PC-9 (cell line): ENCODE measurements around the gene SH3PXD2A. TPM values are rescaled to one million over a fixed set of nuclear protein-coding genes. Genes with fewer than 3 reads are reported as not detected.

ENCODE experiments used
- BruUV-seq: library from RNA; stranded (reverse); fragments of 400-500 nt; replicated peaks from 2 replicates; lab custom pipeline; 2021; lab: Mats Ljungman, UMichigan
- CTCF ChIA-PET: fragments of 300-600 bp; sonication (Branson Sonifier 250); formaldehyde crosslinking; loops from one replicate; lab custom pipeline; 2022; ENCODE audit warnings: antibody characterized with exemption; lab: Charles Lee
- POLR2A ChIA-PET: fragments of 300-600 bp; sonication (Branson Sonifier 250); formaldehyde crosslinking; loops from one replicate; lab custom pipeline; 2022; ENCODE audit warnings: antibody characterized with exemption; ENCODE audit not compliant: unreplicated experiment; lab: Charles Lee
- DNase-seq, 2 experiments: peaks; one replicate each; pipeline versions ENCODE4 v3.0.0 to v3.0.0-alpha.2; 2015 to 2022; ENCODE audit warnings: mixed read lengths in 1 of 2
- H2AFZ ChIP-seq: fragments of 200-600 bp; sonication (generic); 2 replicates; pipeline ENCODE4 v1.8.1; 2017; ENCODE audit warnings: antibody characterized with exemption
- H3F3A ChIP-seq: fragments of 200-600 bp; sonication (generic); 2 replicates; pipeline ENCODE4 v1.8.1; 2017; ENCODE audit warnings: antibody characterized with exemption, mild to moderate bottlenecking, low read depth; ENCODE audit not compliant: insufficient read depth
- H3K27ac ChIP-seq: fragments of 200-600 bp; sonication (generic); 2 replicates; pipeline ENCODE4 v1.6.1; 2016; ENCODE audit warnings: mixed run types
- H3K27me3 ChIP-seq: fragments of 200-600 bp; sonication (generic); 2 replicates; pipeline ENCODE4 v1.6.1; 2016; ENCODE audit warnings: low read depth, mixed run types; ENCODE audit not compliant: insufficient read depth
- H3K36me3 ChIP-seq: fragments of 200-600 bp; sonication (generic); 2 replicates; pipeline ENCODE4 v1.6.1; 2016; ENCODE audit warnings: low read depth, mixed run types
- H3K4me1 ChIP-seq: fragments of 200-600 bp; sonication (generic); replicated peaks from 2 replicates; pipeline ENCODE4 v1.6.1; 2016; ENCODE audit warnings: mixed run types; ENCODE audit not compliant: insufficient read depth
- H3K4me2 ChIP-seq: fragments of 200-600 bp; sonication (generic); 2 replicates; pipeline ENCODE4 v1.6.1; 2017; ENCODE audit warnings: mixed run types
- H3K4me3 ChIP-seq: fragments of 200-600 bp; sonication (generic); 2 replicates; pipeline ENCODE4 v1.6.1; 2016; ENCODE audit warnings: mixed run types
- H3K79me2 ChIP-seq: fragments of 200-600 bp; sonication (generic); 2 replicates; pipeline ENCODE4 v1.6.1; 2017; ENCODE audit warnings: low read depth, mixed run types
- H3K9me2 ChIP-seq: fragments of 200-600 bp; sonication (generic); 2 replicates; pipeline ENCODE4 v1.8.1; 2017; ENCODE audit warnings: mild to moderate bottlenecking; ENCODE audit not compliant: insufficient read depth
- H3K9me3 ChIP-seq: fragments of 200-600 bp; sonication (generic); 2 replicates; pipeline ENCODE4 v1.8.1; 2016; ENCODE audit warnings: low read depth; ENCODE audit not compliant: insufficient read depth
- H4K20me1 ChIP-seq: fragments of 200-600 bp; sonication (generic); 2 replicates; pipeline ENCODE4 v1.8.1; 2017; ENCODE audit not compliant: insufficient read depth
- EZH2 ChIP-seq: fragments of 200-600 bp; sonication (generic); IDR thresholded peaks from 2 replicates; pipeline ENCODE4 v1.8.0; 2017; ENCODE audit warnings: antibody characterized with exemption, low read depth
- intact Hi-C: fragments of 100-400 bp; cut with micrococcal nuclease; formaldehyde crosslinking; loops from one replicate; pipeline ENCODE4 v1.10.0; 2022; ENCODE audit not compliant: unreplicated experiment
- total RNA-seq: library from RNA; stranded (reverse); gene quantifications from 2 replicates; pipeline ENCODE4 v1.2.3, GENCODE V29; 2021
- TF ChIP-seq, protein P1 (sequence below): fragments of 200-600 bp; sonication (generic); conservative IDR thresholded peaks from 2 replicates; pipeline ENCODE4 v1.6.1; 2017; ENCODE audit warnings: mixed run types, antibody characterized with exemption, mild to moderate bottlenecking, moderate library complexity

SH3PXD2A gene
- total RNA-seq, 1 experiment from 2014 or later = 12.5 TPM

DNA sequence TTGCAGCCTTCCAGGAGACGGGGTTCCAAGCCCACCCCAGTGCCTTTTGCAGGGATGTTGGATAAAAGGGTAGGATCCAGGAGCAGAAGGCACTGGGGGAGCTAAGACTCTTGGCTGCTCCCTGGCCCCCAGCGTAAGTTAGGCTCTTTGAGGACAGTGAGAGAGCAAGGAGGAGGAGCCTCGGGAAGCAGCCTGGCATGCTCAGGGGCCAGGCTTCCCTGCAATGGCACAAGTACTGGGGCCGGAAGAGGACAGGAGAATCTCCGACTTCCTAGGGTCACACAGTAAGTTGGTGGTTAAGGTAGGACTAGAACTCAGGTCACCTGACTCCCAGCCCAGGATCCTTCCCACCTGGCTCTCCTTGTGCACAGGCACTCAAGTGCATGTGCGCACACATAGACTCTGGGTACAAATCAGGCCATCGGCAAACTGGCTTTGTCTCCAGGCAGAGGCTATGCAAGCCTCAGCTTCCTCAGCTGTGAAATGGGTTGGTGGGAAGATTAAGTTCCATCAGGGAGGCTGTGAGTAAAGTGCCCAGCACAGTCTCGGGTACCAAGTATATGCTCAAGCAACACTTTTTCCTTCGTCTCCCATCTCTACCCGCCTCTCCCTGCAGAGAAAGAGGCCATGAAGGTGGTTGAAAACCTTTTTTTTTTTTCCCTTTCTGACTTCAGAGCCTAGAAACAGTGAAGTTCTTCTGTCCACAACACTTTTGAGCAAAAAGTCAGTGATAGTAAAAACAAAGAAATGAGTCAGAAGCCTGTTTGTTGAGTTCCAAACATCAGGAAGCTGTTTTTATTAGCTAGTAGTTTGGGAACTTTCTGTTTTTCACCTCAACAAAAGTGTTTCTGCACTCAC lies 282.8 kb downstream of the SH3PXD2A start:
- Histone ChIP-seq H3K9me3 (no peaks in the 10 kb centered on the region), H3K36me3 (no peaks in the 10 kb centered on the region), H3K27me3 (no peaks in the 10 kb centered on the region), H2AFZ (no peak overlapping the region), H3K9me2 (no peaks in the 10 kb centered on the region), H3K4me1 (peaks cover 7% of the 10 kb centered on the region), H4K20me1 (no peaks in the 10 kb centered on the region), H3K27ac (no peak overlapping the region), H3F3A (no peaks in the 10 kb centered on the region; the same call in 1 of the 2 replicates), H3K4me3 (no peak overlapping the region), H3K79me2 (no peaks in the 10 kb centered on the region), H3K4me2 (peak overlapping the region; percentile 44)
- no TSS peak for BruUV-seq
- intact Hi-C loops = no loop called here
- TF ChIP-seq, protein P1, sequence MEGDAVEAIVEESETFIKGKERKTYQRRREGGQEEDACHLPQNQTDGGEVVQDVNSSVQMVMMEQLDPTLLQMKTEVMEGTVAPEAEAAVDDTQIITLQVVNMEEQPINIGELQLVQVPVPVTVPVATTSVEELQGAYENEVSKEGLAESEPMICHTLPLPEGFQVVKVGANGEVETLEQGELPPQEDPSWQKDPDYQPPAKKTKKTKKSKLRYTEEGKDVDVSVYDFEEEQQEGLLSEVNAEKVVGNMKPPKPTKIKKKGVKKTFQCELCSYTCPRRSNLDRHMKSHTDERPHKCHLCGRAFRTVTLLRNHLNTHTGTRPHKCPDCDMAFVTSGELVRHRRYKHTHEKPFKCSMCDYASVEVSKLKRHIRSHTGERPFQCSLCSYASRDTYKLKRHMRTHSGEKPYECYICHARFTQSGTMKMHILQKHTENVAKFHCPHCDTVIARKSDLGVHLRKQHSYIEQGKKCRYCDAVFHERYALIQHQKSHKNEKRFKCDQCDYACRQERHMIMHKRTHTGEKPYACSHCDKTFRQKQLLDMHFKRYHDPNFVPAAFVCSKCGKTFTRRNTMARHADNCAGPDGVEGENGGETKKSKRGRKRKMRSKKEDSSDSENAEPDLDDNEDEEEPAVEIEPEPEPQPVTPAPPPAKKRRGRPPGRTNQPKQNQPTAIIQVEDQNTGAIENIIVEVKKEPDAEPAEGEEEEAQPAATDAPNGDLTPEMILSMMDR = no peak
- no peak for TF ChIP-seq EZH2
- peak in 1 of 2 experiments; percentile 70 for DNase-seq
- POLR2A ChIA-PET = interaction anchor here (0.7 kb wide), 2 partner anchors 81 to 186 kb away, joined by 3 to 4 read pairs; no protein-coding TSS in a partner anchor
- CTCF ChIA-PET = no interaction called here

DNA sequence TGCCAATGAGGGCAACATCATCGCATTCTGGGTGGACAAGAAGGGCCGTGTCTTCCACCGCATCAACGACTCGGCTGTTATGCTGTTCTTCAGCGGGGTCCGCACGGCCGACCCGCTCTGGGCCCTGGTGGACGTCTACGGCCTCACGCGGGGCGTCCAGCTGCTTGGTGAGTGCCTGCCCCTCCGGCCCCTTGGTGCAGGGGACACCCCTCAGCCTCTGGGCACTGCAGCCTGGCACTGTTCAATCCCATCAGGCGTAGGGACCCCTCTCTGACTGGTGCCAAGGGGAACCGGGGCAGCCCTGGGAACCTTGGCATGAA lies 283.8 kb downstream of the SH3PXD2A start:
- Histone ChIP-seq H3K27me3 (no peaks in the 10 kb centered on the region), H3K4me3 (no peak overlapping the region), H2AFZ (no peak overlapping the region), H3K9me2 (no peaks in the 10 kb centered on the region), H3K9me3 (no peaks in the 10 kb centered on the region), H4K20me1 (no peaks in the 10 kb centered on the region), H3K36me3 (no peaks in the 10 kb centered on the region), H3K4me1 (peaks cover 10% of the 10 kb centered on the region), H3K4me2 (no peak overlapping the region), H3K27ac (no peak overlapping the region), H3F3A (no peaks in the 10 kb centered on the region; the same call in 1 of the 2 replicates), H3K79me2 (no peaks in the 10 kb centered on the region)
- DNase-seq = no peak
- intact Hi-C loops = no loop called here
- BruUV-seq = no TSS peak
- ChIA-PET POLR2A (no interaction called here), CTCF (no interaction called here)
- TF ChIP-seq, protein P1 = no peak
- TF ChIP-seq EZH2 = no peak

DNA sequence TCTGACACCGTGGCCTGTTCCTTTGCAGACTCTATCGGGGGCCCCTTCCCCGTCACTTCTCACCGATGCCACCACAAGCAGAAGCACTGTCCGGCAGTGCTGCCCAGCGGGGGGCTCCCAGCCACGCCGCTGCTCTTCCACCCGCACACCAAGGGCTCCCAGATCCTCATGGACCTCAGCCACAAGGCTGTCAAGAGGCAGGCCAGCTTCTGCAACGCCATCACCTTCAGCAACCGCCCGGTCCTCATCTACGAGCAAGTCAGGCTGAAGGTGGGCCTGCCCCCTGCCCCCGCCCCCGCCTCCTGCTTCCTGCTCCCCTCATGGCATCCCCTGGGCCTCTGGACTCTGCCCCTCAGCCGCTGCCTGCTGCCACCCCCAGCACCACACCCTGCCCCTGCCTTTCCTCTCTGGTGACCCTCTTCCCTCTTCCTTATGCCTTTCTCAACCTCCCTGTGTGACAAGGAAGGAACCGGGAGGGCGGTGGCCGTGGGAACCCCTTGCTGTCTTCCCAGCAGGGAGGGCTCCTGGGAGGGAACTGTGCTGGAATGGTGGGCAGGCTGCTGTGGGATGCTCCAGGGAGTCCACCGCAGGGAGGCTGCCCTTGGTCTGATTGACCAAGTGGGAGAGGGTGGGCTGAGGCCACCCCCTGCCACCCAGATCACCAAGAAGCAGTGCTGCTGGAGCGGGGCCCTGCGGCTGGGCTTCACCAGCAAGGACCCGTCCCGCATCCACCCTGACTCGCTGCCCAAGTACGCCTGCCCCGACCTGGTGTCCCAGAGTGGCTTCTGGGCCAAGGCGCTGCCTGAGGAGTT lies 284.3 kb downstream of the SH3PXD2A start:
- Histone ChIP-seq H3K9me2 (no peaks in the 10 kb centered on the region), H3K27ac (no peak overlapping the region), H3K4me1 (peaks cover 10% of the 10 kb centered on the region), H3K4me2 (no peak overlapping the region), H3K79me2 (no peaks in the 10 kb centered on the region), H3K9me3 (no peaks in the 10 kb centered on the region), H4K20me1 (no peaks in the 10 kb centered on the region), H3F3A (no peaks in the 10 kb centered on the region; the same call in 1 of the 2 replicates), H3K27me3 (no peaks in the 10 kb centered on the region), H2AFZ (no peak overlapping the region), H3K36me3 (no peaks in the 10 kb centered on the region), H3K4me3 (no peak overlapping the region)
- BruUV-seq = no TSS peak
- no peak for DNase-seq
- TF ChIP-seq EZH2 = no peak
- TF ChIP-seq, protein P1 = no peak
- CTCF ChIA-PET = no interaction called here
- POLR2A ChIA-PET = no interaction called here
- intact Hi-C loops = no loop called here
